Measurements from ENCODE around the gene NT5E. TPM values are rescaled to one million over a fixed set of nuclear protein-coding genes. Genes with fewer than 3 reads are reported as not detected.

The NT5E gene
- total RNA-seq, 1 experiment from 2014 or later = 112 TPM

- Mint-ChIP-seq H3K4me3 (ENCODE audit: unreplicated experiment) (no peak overlapping the region), H3K36me3 (ENCODE audit: insufficient read depth, unreplicated experiment) (no peaks in the 10 kb centered on the region), H3K4me1 (ENCODE audit: insufficient read depth, unreplicated experiment) (peaks cover 43% of the 10 kb centered on the region), H3K27ac (ENCODE audit: low read depth, unreplicated experiment) (no peak overlapping the region), H3K9me3 (ENCODE audit: unreplicated experiment) (no peaks in the 10 kb centered on the region), H3K27me3 (ENCODE audit: insufficient read depth, unreplicated experiment) (no peaks in the 10 kb centered on the region)
- intact Hi-C loops (cut with micrococcal nuclease) = no loop called here
- CTCF ChIA-PET = interaction anchor here (1.4 kb wide), 1 partner anchor 75 kb away, joined by 3 read pairs; no protein-coding TSS in a partner anchor
- BruUV-seq (replicated peaks) = no TSS peak
- DNase-seq (ENCODE audit: unreplicated experiment) = no peak
- POLR2A ChIA-PET = interaction anchor here (0.6 kb wide), 1 partner anchor 44 kb away, joined by 3 read pairs; no protein-coding TSS in a partner anchor
- TF ChIP-seq CTCF (IDR thresholded peaks at IDR 0.05; ENCODE audit: unreplicated experiment) = no peak
Observed at GRCh38 chr6:85408039-85408438, 41.8 kb upstream of the NT5E start.

- POLR2A ChIA-PET = no interaction called here
- Mint-ChIP-seq H3K36me3 (ENCODE audit: insufficient read depth, unreplicated experiment) (no peaks in the 10 kb centered on the region), H3K4me1 (ENCODE audit: insufficient read depth, unreplicated experiment) (peaks cover 2% of the 10 kb centered on the region), H3K4me3 (ENCODE audit: unreplicated experiment) (no peak overlapping the region), H3K27ac (ENCODE audit: low read depth, unreplicated experiment) (no peak overlapping the region), H3K27me3 (ENCODE audit: insufficient read depth, unreplicated experiment) (no peaks in the 10 kb centered on the region), H3K9me3 (ENCODE audit: unreplicated experiment) (no peaks in the 10 kb centered on the region)
- CTCF ChIA-PET = interaction anchor here (0.7 kb wide), 1 partner anchor 60 kb away, joined by 3 read pairs; no protein-coding TSS in a partner anchor
- no peak for DNase-seq (ENCODE audit: unreplicated experiment)
- no peak for TF ChIP-seq CTCF (IDR thresholded peaks at IDR 0.05; ENCODE audit: unreplicated experiment)
- BruUV-seq (replicated peaks) = no TSS peak
- intact Hi-C loops (cut with micrococcal nuclease) = no loop called here
Observed at GRCh38 chr6:85412911-85413430, 36.9 kb upstream of the NT5E start.

GRCh38 chr6:85416049-85416448 lies 33.8 kb upstream of the NT5E start:
- no peaks in the 10 kb centered on the region for H3K9me3 Mint-ChIP-seq (ENCODE audit: unreplicated experiment)
- no peak overlapping the region for H3K4me3 Mint-ChIP-seq (ENCODE audit: unreplicated experiment)
- intact Hi-C loops (cut with micrococcal nuclease) = no loop called here
- ChIA-PET POLR2A (no interaction called here), CTCF (interaction anchor here (1.3 kb wide), 1 partner anchor 67 kb away, joined by 5 read pairs; no protein-coding TSS in a partner anchor)
- no peak overlapping the region for H3K27ac Mint-ChIP-seq (ENCODE audit: low read depth, unreplicated experiment)
- no TSS peak for BruUV-seq (replicated peaks)
- no peaks in the 10 kb centered on the region for H3K36me3 Mint-ChIP-seq (ENCODE audit: insufficient read depth, unreplicated experiment)
- peaks cover 17% of the 10 kb centered on the region for H3K4me1 Mint-ChIP-seq (ENCODE audit: insufficient read depth, unreplicated experiment)
- TF ChIP-seq CTCF (IDR thresholded peaks at IDR 0.05; ENCODE audit: unreplicated experiment) = no peak
- no peaks in the 10 kb centered on the region for H3K27me3 Mint-ChIP-seq (ENCODE audit: insufficient read depth, unreplicated experiment)
- no peak for DNase-seq (ENCODE audit: unreplicated experiment)

GRCh38 chr6:85416766-85417165 lies 33.1 kb upstream of the NT5E start:
- ChIA-PET CTCF (no interaction called here), POLR2A (interaction anchor here (1.0 kb wide), 1 partner anchor 15 kb away, joined by 4 read pairs; no protein-coding TSS in a partner anchor)
- no peaks in the 10 kb centered on the region for H3K27me3 Mint-ChIP-seq (ENCODE audit: insufficient read depth, unreplicated experiment)
- H3K9me3 Mint-ChIP-seq (ENCODE audit: unreplicated experiment) = no peaks in the 10 kb centered on the region
- peaks cover 17% of the 10 kb centered on the region for H3K4me1 Mint-ChIP-seq (ENCODE audit: insufficient read depth, unreplicated experiment)
- no peak overlapping the region for H3K4me3 Mint-ChIP-seq (ENCODE audit: unreplicated experiment)
- H3K27ac Mint-ChIP-seq (ENCODE audit: low read depth, unreplicated experiment) = no peak overlapping the region
- H3K36me3 Mint-ChIP-seq (ENCODE audit: insufficient read depth, unreplicated experiment) = no peaks in the 10 kb centered on the region
- no peak for TF ChIP-seq CTCF (IDR thresholded peaks at IDR 0.05; ENCODE audit: unreplicated experiment)
- intact Hi-C loops (cut with micrococcal nuclease) = no loop called here
- no TSS peak for BruUV-seq (replicated peaks)
- DNase-seq (ENCODE audit: unreplicated experiment) = no peak
